Measurements from ENCODE around the gene GNMT. TPM values are rescaled to one million over a fixed set of nuclear protein-coding genes. Genes with fewer than 3 reads are reported as not detected.
A peak's percentile ranks its signal among the peaks of the same experiment; 100 is the strongest.
"Not testable (repeated sequence)": the region's sequence is repeated elsewhere in the genome, so short reads cannot be mapped to it uniquely, and the experiment has no call there.

GNMT gene
- polyA plus RNA-seq, 1 experiment: 0.07 TPM

GRCh38 chr6:42993445-42993844 is 32.9 kb downstream of the GNMT start:
- Histone ChIP-seq H3K9me3 (ENCODE audit: control insufficient read depth, insufficient read depth, low read length) (no peaks in the 10 kb centered on the region), H3K27ac (ENCODE audit: low read depth, low read length) (no peak overlapping the region), H3K4me3 (ENCODE audit: low read depth, low read length) (no peak overlapping the region), H3K27me3 (ENCODE audit: control insufficient read depth, insufficient read depth, low read length) (no peaks in the 10 kb centered on the region)
- TF ChIP-seq CTCF (IDR thresholded peaks at IDR 0.05; ENCODE audit: low read depth, low read length): no peak
- no peak for DNase-seq (ENCODE audit: low read depth, low spot score)
- ChIA-PET POLR2A (no interaction called here), CTCF (no interaction called here)

GRCh38 chr6:42996513-42996912 is 36.0 kb downstream of the GNMT start:
- H3K27me3 ChIP-seq (ENCODE audit: control insufficient read depth, insufficient read depth, low read length): no peaks in the 10 kb centered on the region
- H3K9me3 ChIP-seq (ENCODE audit: control insufficient read depth, insufficient read depth, low read length): no peaks in the 10 kb centered on the region
- no peak overlapping the region for H3K27ac ChIP-seq (ENCODE audit: low read depth, low read length)
- no peak overlapping the region for H3K4me3 ChIP-seq (ENCODE audit: low read depth, low read length)
- no peak for DNase-seq (ENCODE audit: low read depth, low spot score)
- POLR2A ChIA-PET: no interaction called here
- CTCF ChIA-PET: interaction anchor here (1.0 to 1.1 kb wide), 4 partner anchors 10 to 67 kb away, joined by 3 to 7 read pairs (median 4); partner anchors contain the start of gene CNPY3
- TF ChIP-seq CTCF (IDR thresholded peaks at IDR 0.05; ENCODE audit: low read depth, low read length): peak; percentile 35

- H3K4me3 ChIP-seq (ENCODE audit: low read depth, low read length); H3K27ac ChIP-seq (ENCODE audit: low read depth, low read length); POLR2A ChIA-PET; H3K9me3 ChIP-seq (ENCODE audit: control insufficient read depth, insufficient read depth, low read length); CTCF ChIA-PET; H3K27me3 ChIP-seq (ENCODE audit: control insufficient read depth, insufficient read depth, low read length); DNase-seq (ENCODE audit: low read depth, low spot score): not testable (repeated sequence)
These were observed 37.7 kb downstream of the GNMT start for GRCh38 chr6:42998205-42998604.

GRCh38 chr6:43001843-43002242 is 41.3 kb downstream of the GNMT start:
- CTCF ChIA-PET: no interaction called here
- H3K27me3 ChIP-seq (ENCODE audit: control insufficient read depth, insufficient read depth, low read length): no peaks in the 10 kb centered on the region
- TF ChIP-seq CTCF (IDR thresholded peaks at IDR 0.05; ENCODE audit: low read depth, low read length): no peak
- no peak overlapping the region for H3K4me3 ChIP-seq (ENCODE audit: low read depth, low read length)
- POLR2A ChIA-PET: no interaction called here
- no peaks in the 10 kb centered on the region; the same call in 1 of the 2 replicates for H3K9me3 ChIP-seq (ENCODE audit: control insufficient read depth, insufficient read depth, low read length)
- DNase-seq (ENCODE audit: low read depth, low spot score): no peak
- H3K27ac ChIP-seq (ENCODE audit: low read depth, low read length): no peak overlapping the region

- TF ChIP-seq CTCF (IDR thresholded peaks at IDR 0.05; ENCODE audit: low read depth, low read length): no peak
- H3K27ac ChIP-seq (ENCODE audit: low read depth, low read length): no peak overlapping the region
- ChIA-PET POLR2A (interaction anchor here (0.6 to 1.4 kb wide), 2 partner anchors 8 to 188 kb away, joined by 3 to 4 read pairs; partner anchors contain the start of genes KLHDC3 and MEA1), CTCF (interaction anchor here (1.4 kb wide), 1 partner anchor 105 kb away, joined by 4 read pairs; no protein-coding TSS in a partner anchor)
- H3K9me3 ChIP-seq (ENCODE audit: control insufficient read depth, insufficient read depth, low read length): no peaks in the 10 kb centered on the region; the same call in 1 of the 2 replicates
- no peaks in the 10 kb centered on the region for H3K27me3 ChIP-seq (ENCODE audit: control insufficient read depth, insufficient read depth, low read length)
- DNase-seq (ENCODE audit: low read depth, low spot score): no peak
- no peak overlapping the region for H3K4me3 ChIP-seq (ENCODE audit: low read depth, low read length)
These were observed 45.3 kb downstream of the GNMT start for GRCh38 chr6:43005844-43006243.
